Testis (tissue), 3 donors: ENCODE results near the gene RNF39. TPM values are rescaled to one million over a fixed set of nuclear protein-coding genes. Genes with fewer than 3 reads are reported as not detected.
"Not testable (repeated sequence)": the region's sequence is repeated elsewhere in the genome, so short reads cannot be mapped to it uniquely, and the experiment has no call there.

Experiments used
- DNase-seq: peaks from one replicate; pipeline ENCODE4 v3.0.0-alpha.2; 2019
- H3K27ac ChIP-seq, 2 donors: fragments of 200-600 bp; sonication (generic); one replicate each; pipeline ENCODE4 v1.5.1; 2019
- H3K27me3 ChIP-seq: fragments of 200-600 bp; sonication (generic); one replicate; pipeline ENCODE4 v1.5.1; 2019
- H3K36me3 ChIP-seq: fragments of 200-600 bp; sonication (generic); one replicate; pipeline ENCODE4 v1.5.1; 2017; ENCODE audit warnings: low read depth; ENCODE audit errors: missing control alignments
- H3K4me1 ChIP-seq: fragments of 200-600 bp; sonication (generic); one replicate; pipeline ENCODE4 v1.5.1; 2019
- H3K4me3 ChIP-seq, 2 donors: fragments of 200-600 bp; sonication (generic); one replicate each; pipeline ENCODE4 v1.5.1; 2017 to 2019
- H3K9me3 ChIP-seq: fragments of 200-600 bp; sonication (generic); one replicate; pipeline ENCODE4 v1.5.1; 2017
- POLR2A ChIP-seq: fragments of 450-650 bp; IDR thresholded peaks from one replicate; pipeline ENCODE4 v1.6.1; 2017; ENCODE audit warnings: antibody characterized with exemption, mild to moderate bottlenecking, moderate library complexity
- WGBS, 2 donors: methylation state at CpG; one replicate each; pipeline ENCODE4 v1.1.5; 2018; 5-methylcytosine and 5-hydroxymethylcytosine counted together
- intact Hi-C: fragments of 100-400 bp; cut with DNase I; formaldehyde crosslinking; loops from one replicate; pipeline ENCODE4 v1.15.1; 2023; ENCODE audit warnings: low total_unique reads
- polyA plus RNA-seq: library from polyadenylated mRNA; stranded (reverse); fragments of 350-450 nt; fragmentation: Illumina TruSeq; extraction: RNeasy Lipid Tissue Mini Kit (QIAGEN cat#74804); gene quantifications from one replicate; pipeline ENCODE4 v1.2.3, GENCODE V29; 2014; ENCODE audit warnings: low read depth, low replicate concordance; ENCODE audit not compliant: insufficient read depth
- total RNA-seq, 2 donors: library from RNA; depleted of rRNA; stranded (reverse); fragments of >200 nt; gene quantifications; one replicate each; pipeline ENCODE4 v1.2.3, GENCODE V29; 2016
- TF ChIP-seq, protein P1 (sequence below), 3 experiments: fragments of 450-650 bp in 2 of 3; fragments of 200-600 bp in 1 of 3; sonication (generic) in 1 of 3; IDR thresholded peaks; one replicate each; pipeline ENCODE4 v1.5.1; 2016 to 2019; ENCODE audit warnings: antibody characterized with exemption in 3 of 3, mild to moderate bottlenecking in 2 of 3, moderate library complexity in 1 of 3

Gene RNF39
- total and polyA plus RNA-seq, 3 donors from 2014 or later: 2.7 to 4.3 (median 3.5) TPM

DNA sequence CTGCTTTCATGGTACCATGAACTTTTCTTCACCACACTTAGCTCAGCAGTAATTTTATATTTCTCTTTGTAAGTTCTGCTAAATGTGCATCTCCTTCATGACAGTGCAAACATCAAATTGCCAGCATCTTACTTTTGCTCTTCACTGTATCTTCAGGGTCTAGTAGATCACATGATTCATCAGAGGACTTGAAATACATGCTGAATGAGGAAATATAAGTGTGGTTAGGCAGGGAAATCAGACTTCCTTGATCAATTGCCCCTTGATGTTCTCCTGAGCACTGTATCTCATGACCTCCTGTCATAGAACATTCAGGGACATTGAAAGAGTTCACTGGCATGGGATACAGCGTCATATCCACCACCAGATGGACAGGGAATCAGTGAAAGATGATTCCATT, 39.8 kb downstream of the RNF39 start:
- Histone ChIP-seq H3K27ac (no peak overlapping the region), H3K36me3 (no peaks in the 10 kb centered on the region), H3K27me3 (no peaks in the 10 kb centered on the region), H3K4me3 (no peak overlapping the region), H3K4me1 (no peaks in the 10 kb centered on the region), H3K9me3 (no peaks in the 10 kb centered on the region)
- no peak for DNase-seq
- TF ChIP-seq, protein P1, sequence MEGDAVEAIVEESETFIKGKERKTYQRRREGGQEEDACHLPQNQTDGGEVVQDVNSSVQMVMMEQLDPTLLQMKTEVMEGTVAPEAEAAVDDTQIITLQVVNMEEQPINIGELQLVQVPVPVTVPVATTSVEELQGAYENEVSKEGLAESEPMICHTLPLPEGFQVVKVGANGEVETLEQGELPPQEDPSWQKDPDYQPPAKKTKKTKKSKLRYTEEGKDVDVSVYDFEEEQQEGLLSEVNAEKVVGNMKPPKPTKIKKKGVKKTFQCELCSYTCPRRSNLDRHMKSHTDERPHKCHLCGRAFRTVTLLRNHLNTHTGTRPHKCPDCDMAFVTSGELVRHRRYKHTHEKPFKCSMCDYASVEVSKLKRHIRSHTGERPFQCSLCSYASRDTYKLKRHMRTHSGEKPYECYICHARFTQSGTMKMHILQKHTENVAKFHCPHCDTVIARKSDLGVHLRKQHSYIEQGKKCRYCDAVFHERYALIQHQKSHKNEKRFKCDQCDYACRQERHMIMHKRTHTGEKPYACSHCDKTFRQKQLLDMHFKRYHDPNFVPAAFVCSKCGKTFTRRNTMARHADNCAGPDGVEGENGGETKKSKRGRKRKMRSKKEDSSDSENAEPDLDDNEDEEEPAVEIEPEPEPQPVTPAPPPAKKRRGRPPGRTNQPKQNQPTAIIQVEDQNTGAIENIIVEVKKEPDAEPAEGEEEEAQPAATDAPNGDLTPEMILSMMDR (IDR thresholded peaks at IDR 0.05): no peak
- TF ChIP-seq POLR2A: no peak
- 94 to 96% methylated on average over 1 of the region's 1 CpG for WGBS, 2 donors
- intact Hi-C loops: no loop called here

DNA sequence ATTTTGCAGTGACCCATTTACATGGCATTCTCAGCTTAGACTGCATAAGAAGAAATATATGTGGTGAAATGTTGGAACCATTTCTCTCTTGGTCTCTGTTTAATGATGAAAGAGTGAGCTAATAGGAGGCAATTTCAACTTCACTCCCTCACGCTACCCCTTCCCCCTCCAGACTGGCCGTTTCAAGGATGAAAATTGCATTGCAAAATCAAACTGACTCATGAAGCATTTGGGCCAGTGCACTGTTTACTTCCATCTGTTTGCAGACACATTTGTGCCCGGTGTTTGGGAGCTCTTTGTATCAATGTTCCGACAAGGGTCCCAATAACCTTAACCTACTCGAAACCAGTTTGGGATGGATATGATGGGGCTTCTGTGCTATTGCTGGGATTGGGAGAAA, 42.1 kb downstream of the RNF39 start:
- H3K27ac ChIP-seq, DNase-seq, H3K9me3 ChIP-seq, H3K27me3 ChIP-seq, intact Hi-C loops, H3K36me3 ChIP-seq, H3K4me3 ChIP-seq, H3K4me1 ChIP-seq: not testable (repeated sequence)
- 93 to 95% methylated on average over 5 of the region's 5 CpGs for WGBS, 2 donors

DNA sequence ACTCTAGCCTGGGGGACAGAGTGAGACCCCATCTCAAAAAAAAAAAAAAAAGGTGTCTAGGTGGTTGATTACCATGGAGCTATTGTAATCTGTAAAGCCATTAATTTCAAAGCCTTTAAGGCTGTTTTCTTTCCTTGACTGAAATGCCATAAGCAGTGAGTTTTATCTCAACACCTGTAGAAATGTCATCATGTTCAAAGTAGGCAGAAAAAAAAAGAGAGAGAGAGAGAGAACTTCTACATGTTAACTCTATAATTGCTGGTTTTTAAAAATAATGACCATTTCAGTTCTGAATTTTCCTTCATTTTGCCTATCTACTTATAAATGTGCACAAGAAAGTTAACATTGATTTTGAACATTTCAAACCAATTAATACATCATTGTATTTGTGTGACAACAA, 44.2 kb downstream of the RNF39 start:
- H3K36me3 ChIP-seq: no peaks in the 10 kb centered on the region
- no peak overlapping the region for H3K27ac ChIP-seq
- TF ChIP-seq, protein P1 (IDR thresholded peaks at IDR 0.05): no peak
- TF ChIP-seq POLR2A: no peak
- H3K4me1 ChIP-seq: no peaks in the 10 kb centered on the region
- H3K4me3 ChIP-seq: no peak overlapping the region
- intact Hi-C loops: no loop called here
- no peaks in the 10 kb centered on the region for H3K27me3 ChIP-seq
- no peak for DNase-seq
- H3K9me3 ChIP-seq: no peaks in the 10 kb centered on the region

DNA sequence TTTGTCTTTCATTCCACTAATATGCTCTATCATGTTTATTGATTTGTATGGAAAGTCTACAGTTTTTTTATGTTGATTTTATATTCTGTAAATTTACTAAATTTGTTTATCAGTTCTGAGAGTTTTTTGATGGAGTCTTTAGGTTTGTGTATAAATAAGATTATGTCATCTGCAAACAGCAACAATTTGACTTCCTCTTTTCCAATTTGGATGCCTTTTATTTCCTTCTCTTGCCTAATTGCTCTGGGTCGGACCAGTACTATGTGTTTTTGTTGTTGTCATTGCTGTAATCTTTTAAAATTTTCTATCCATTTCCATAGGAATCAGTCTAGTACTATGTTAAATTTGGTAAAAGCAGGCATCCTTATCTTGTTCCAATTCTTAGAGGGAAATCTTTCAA, 46.0 kb downstream of the RNF39 start:
- Histone ChIP-seq H3K4me1 (no peaks in the 10 kb centered on the region), H3K4me3 (no peak overlapping the region), H3K9me3 (no peaks in the 10 kb centered on the region), H3K36me3 (no peaks in the 10 kb centered on the region), H3K27ac (no peak overlapping the region), H3K27me3 (no peaks in the 10 kb centered on the region)
- no peak for DNase-seq
- TF ChIP-seq POLR2A: no peak
- TF ChIP-seq, protein P1 (IDR thresholded peaks at IDR 0.05): no peak
- 92 to 93% methylated on average over 1 of the region's 1 CpG for WGBS, 2 donors
- intact Hi-C loops: no loop called here

DNA sequence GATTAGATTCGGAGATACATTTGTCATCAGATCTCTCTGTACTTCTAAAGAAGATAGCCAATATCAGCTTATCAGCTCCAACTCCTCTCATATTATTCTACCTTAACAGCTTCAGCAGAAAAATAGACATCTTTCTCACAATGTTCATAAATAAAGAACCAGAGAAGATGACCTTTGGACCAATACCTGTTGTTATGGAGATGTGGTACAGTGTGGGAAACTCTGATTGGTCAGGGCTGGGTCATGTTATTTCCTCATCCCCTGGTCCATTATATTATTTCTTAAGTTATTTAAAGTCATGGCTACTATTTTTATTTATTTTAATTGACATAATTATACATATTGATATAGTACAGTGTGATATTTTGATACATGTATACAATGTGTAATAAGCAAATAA, 50.4 kb downstream of the RNF39 start:
- Histone ChIP-seq H3K36me3 (no peaks in the 10 kb centered on the region), H3K27me3 (no peaks in the 10 kb centered on the region), H3K4me3 (no peak overlapping the region), H3K27ac (no peak overlapping the region), H3K9me3 (no peaks in the 10 kb centered on the region), H3K4me1 (no peaks in the 10 kb centered on the region)
- TF ChIP-seq, protein P1 (IDR thresholded peaks at IDR 0.05): no peak
- TF ChIP-seq POLR2A: no peak
- WGBS, 2 donors: 64 to 76% methylated on average over 1 of the region's 1 CpG
- no peak for DNase-seq
- intact Hi-C loops: no loop called here

DNA sequence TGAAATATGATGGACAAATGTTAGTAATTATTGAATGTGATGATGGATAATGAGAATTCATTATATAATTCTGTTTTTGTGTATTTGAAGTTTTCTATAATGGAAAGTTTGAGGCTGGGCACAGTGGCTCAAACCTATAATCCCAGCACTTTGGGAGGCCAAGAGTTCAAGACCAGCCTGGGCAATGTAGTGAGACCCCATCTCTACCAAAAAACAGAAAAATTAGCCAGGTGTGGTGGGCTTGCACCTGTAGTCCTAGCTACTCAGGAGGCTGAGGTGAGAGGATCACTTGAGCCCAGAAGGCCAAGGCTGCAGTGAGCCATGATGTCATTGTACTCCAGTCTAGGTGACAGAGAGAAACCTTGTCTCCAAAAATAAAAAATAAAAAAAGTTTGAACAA, 52.9 kb downstream of the RNF39 start:
- H3K27ac ChIP-seq, DNase-seq, intact Hi-C loops, H3K9me3 ChIP-seq, H3K4me1 ChIP-seq, H3K4me3 ChIP-seq, H3K36me3 ChIP-seq, H3K27me3 ChIP-seq: not testable (repeated sequence)
